Astrocyte (in vitro differentiated cells and primary cell): ENCODE data around the gene ANKRD12. TPM values are rescaled to one million over a fixed set of nuclear protein-coding genes. Genes with fewer than 3 reads are reported as not detected.
A peak's percentile ranks its signal among the peaks of the same experiment; 100 is the strongest.

Source experiments
- DNase-seq: peaks from one replicate; pipeline ENCODE4 v3.0.0-alpha.2; 2010; ENCODE audit warnings: low read depth
- FAIRE-seq: peaks from 2 replicates; lab custom pipeline; 2011; peaks lifted over from hg19 to GRCh38; lab: Jason Lieb, UNC
- H2AFZ ChIP-seq: 2 replicates; pipeline ENCODE4 v1.6.0; 2012; ENCODE audit warnings: low read depth, low read length, inconsistent platforms
- H3K27ac ChIP-seq: 2 replicates; pipeline ENCODE4 v1.5.1; 2011; ENCODE audit warnings: low read depth, low read length, inconsistent platforms
- H3K27me3 ChIP-seq: 2 replicates; pipeline ENCODE4 v1.6.0; 2011; ENCODE audit warnings: low read length, inconsistent platforms; ENCODE audit not compliant: insufficient read depth
- H3K36me3 ChIP-seq: 2 replicates; pipeline ENCODE4 v1.5.1; 2011; ENCODE audit warnings: low read length, inconsistent platforms; ENCODE audit not compliant: insufficient read depth
- H3K4me1 ChIP-seq: 2 replicates; pipeline ENCODE4 v1.5.1; 2011; ENCODE audit warnings: low read length, inconsistent platforms; ENCODE audit not compliant: insufficient read depth
- H3K4me2 ChIP-seq: 2 replicates; pipeline ENCODE4 v1.6.0; 2012; ENCODE audit warnings: low read length, inconsistent platforms
- H3K4me3 ChIP-seq: 2 replicates; pipeline ENCODE4 v1.5.1; 2011; ENCODE audit warnings: low read depth, mild to moderate bottlenecking, low read length, inconsistent platforms; ENCODE audit not compliant: insufficient read depth
- H3K79me2 ChIP-seq: 2 replicates; pipeline ENCODE4 v1.6.0; 2012; ENCODE audit warnings: mild to moderate bottlenecking, low read length, inconsistent platforms; ENCODE audit not compliant: insufficient read depth
- H3K9ac ChIP-seq: 2 replicates; pipeline ENCODE4 v1.6.0; 2012; ENCODE audit warnings: mild to moderate bottlenecking, low read length, inconsistent platforms
- H3K9me3 ChIP-seq: 2 replicates; pipeline ENCODE4 v1.5.1; 2012; ENCODE audit warnings: low read depth, mild to moderate bottlenecking, low read length, inconsistent platforms; ENCODE audit not compliant: insufficient read depth
- H4K20me1 ChIP-seq: 2 replicates; pipeline ENCODE4 v1.6.0; 2012; ENCODE audit warnings: low read length, inconsistent platforms; ENCODE audit not compliant: insufficient read depth
- H3K27ac Mint-ChIP-seq: one replicate; pipeline ENCODE4 v1.8.0; 2021; ENCODE audit warnings: mild to moderate bottlenecking, mixed read lengths; ENCODE audit not compliant: unreplicated experiment
- H3K27me3 Mint-ChIP-seq: one replicate; pipeline ENCODE4 v1.8.0; 2021; ENCODE audit warnings: low read depth, mixed read lengths; ENCODE audit not compliant: unreplicated experiment
- H3K36me3 Mint-ChIP-seq: one replicate; pipeline ENCODE4 v1.8.0; 2021; ENCODE audit warnings: low read depth, mixed read lengths; ENCODE audit not compliant: unreplicated experiment
- H3K4me1 Mint-ChIP-seq: one replicate; pipeline ENCODE4 v1.8.0; 2021; ENCODE audit warnings: low read depth, mixed read lengths; ENCODE audit not compliant: unreplicated experiment
- H3K4me3 Mint-ChIP-seq: one replicate; pipeline ENCODE4 v1.8.0; 2021; ENCODE audit warnings: mild to moderate bottlenecking, moderate library complexity, mixed read lengths; ENCODE audit not compliant: unreplicated experiment
- H3K9me3 Mint-ChIP-seq: one replicate; pipeline ENCODE4 v1.8.0; 2021; ENCODE audit warnings: mild to moderate bottlenecking, mixed read lengths; ENCODE audit not compliant: unreplicated experiment
- EZH2 ChIP-seq: IDR thresholded peaks from 2 replicates; pipeline ENCODE4 v1.6.1; 2012; ENCODE audit warnings: mild to moderate bottlenecking, low read length, inconsistent platforms; ENCODE audit not compliant: insufficient read depth
- total RNA-seq: library from RNA; stranded (reverse); gene quantifications from 2 replicates; pipeline ENCODE4 v1.2.1, GENCODE V29; 2021
- TF ChIP-seq, protein P1 (sequence below): IDR thresholded peaks from 2 replicates; pipeline ENCODE4 v1.5.1; 2011; ENCODE audit warnings: low read depth, mild to moderate bottlenecking, inconsistent platforms, low read length, moderate library complexity; ENCODE audit not compliant: insufficient read depth

The ANKRD12 gene
- total RNA-seq, 1 donor from 2014 or later, result 24.4 TPM

- Histone ChIP-seq H3K4me3 (peak within 1 kb of the TSS; percentile 96), H2AFZ (peak within 1 kb of the TSS; percentile 68), H4K20me1 (peaks cover 49% of the 10 kb centered on the region), H3K4me2 (peak within 1 kb of the TSS; percentile 87), H3K36me3 (no peaks in the 10 kb centered on the region), H3K9me3 (no peaks in the 10 kb centered on the region), H3K27ac (peak within 1 kb of the TSS; percentile 77), H3K4me1 (peaks cover 17% of the 10 kb centered on the region), H3K9ac (peak within 1 kb of the TSS; percentile 94), H3K27me3 (no peaks in the 10 kb centered on the region), H3K79me2 (peaks cover 52% of the 10 kb centered on the region)
- DNase-seq (peak; percentile 86), FAIRE-seq (no peak)
- Mint-ChIP-seq H3K27ac (peak within 1 kb of the TSS; percentile 86), H3K4me1 (peaks cover 23% of the 10 kb centered on the region), H3K4me3 (peak within 1 kb of the TSS; percentile 97), H3K27me3 (no peaks in the 10 kb centered on the region), H3K9me3 (no peaks in the 10 kb centered on the region), H3K36me3 (no peaks in the 10 kb centered on the region)
- TF ChIP-seq, protein P1, sequence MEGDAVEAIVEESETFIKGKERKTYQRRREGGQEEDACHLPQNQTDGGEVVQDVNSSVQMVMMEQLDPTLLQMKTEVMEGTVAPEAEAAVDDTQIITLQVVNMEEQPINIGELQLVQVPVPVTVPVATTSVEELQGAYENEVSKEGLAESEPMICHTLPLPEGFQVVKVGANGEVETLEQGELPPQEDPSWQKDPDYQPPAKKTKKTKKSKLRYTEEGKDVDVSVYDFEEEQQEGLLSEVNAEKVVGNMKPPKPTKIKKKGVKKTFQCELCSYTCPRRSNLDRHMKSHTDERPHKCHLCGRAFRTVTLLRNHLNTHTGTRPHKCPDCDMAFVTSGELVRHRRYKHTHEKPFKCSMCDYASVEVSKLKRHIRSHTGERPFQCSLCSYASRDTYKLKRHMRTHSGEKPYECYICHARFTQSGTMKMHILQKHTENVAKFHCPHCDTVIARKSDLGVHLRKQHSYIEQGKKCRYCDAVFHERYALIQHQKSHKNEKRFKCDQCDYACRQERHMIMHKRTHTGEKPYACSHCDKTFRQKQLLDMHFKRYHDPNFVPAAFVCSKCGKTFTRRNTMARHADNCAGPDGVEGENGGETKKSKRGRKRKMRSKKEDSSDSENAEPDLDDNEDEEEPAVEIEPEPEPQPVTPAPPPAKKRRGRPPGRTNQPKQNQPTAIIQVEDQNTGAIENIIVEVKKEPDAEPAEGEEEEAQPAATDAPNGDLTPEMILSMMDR, result no peak
- no peak for TF ChIP-seq EZH2
These were observed 33.8 kb upstream of the ANKRD12 start, which contains the start of gene NDUFV2 for GRCh38 chr18:9102508-9103375. NDUFV2 (plus strand) TSS chr18:9102699; CDS start chr18:9102744, 45 bp downstream.

DNA sequence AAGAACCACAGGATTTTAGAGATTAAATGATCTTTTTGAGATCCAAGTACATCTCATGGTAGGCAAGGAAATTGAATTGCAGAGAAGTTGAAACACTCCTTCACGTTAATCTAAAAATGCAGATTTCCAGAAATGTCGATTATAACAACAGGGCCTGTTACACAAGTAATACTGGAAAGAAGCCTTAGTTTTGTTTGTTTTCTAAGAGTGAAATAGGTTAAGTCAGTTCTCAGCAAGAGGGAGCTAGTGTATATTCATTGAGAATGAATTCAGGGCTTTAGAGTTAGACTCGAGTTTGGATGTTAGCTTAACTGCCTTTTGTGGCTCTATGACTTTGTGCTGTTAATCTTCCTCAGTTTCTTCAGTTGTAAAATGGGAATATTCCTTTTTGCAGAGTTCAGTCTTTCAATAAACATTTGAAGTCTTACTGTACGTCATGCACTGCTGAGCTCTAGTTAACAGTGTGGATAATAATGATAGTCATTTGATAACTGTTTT, 33.2 kb upstream of the ANKRD12 start:
- H2AFZ ChIP-seq, result peak overlapping the region; percentile 68

More for the DNA sequence above, 33.2 kb upstream of the ANKRD12 start:
- Histone ChIP-seq H3K27me3 (no peaks in the 10 kb centered on the region), H3K4me2 (peak overlapping the region; percentile 87), H3K4me1 (peaks cover 17% of the 10 kb centered on the region), H3K9me3 (no peaks in the 10 kb centered on the region), H3K36me3 (no peaks in the 10 kb centered on the region), H3K79me2 (peaks cover 59% of the 10 kb centered on the region), H4K20me1 (peaks cover 55% of the 10 kb centered on the region), H3K4me3 (peak overlapping the region; percentile 96), H3K9ac (peak overlapping the region; percentile 94), H3K27ac (peak overlapping the region; percentile 77)
- no peaks in the 10 kb centered on the region for H3K27me3 Mint-ChIP-seq
- peak overlapping the region; percentile 86 for H3K27ac Mint-ChIP-seq
- no peak for TF ChIP-seq EZH2
- TF ChIP-seq, protein P1, result no peak
- no peaks in the 10 kb centered on the region for H3K9me3 Mint-ChIP-seq
- H3K36me3 Mint-ChIP-seq, result no peaks in the 10 kb centered on the region
- no peak for FAIRE-seq
- H3K4me1 Mint-ChIP-seq, result peaks cover 28% of the 10 kb centered on the region
- no peak for DNase-seq
- peak overlapping the region; percentile 97 for H3K4me3 Mint-ChIP-seq
